Cortex of kidney (tissue), 1 donor: ENCODE results near the gene ZSWIM1.
"Not testable (repeated sequence)": the region's sequence is repeated elsewhere in the genome, so short reads cannot be mapped to it uniquely, and the experiment has no call there.

ENCODE experiments used
- DNase-seq: peaks from one replicate; lab custom pipeline; 2025; lab: John Stamatoyannopoulos, UW

Gene ZSWIM1

GRCh38 chr20:45909817-45910669 lies 29.0 kb downstream of the ZSWIM1 start:
- DNase-seq = no peak

- DNase-seq = no peak
Measured at GRCh38 chr20:45910670-45911485, 29.9 kb downstream of the ZSWIM1 start.

GRCh38 chr20:45911486-45912343 lies 30.7 kb downstream of the ZSWIM1 start, which contains the start of gene PLTP:
Gene PLTP, minus strand, starts transcription at chr20:45912155. Its CDS starts 703 bp downstream, at chr20:45911452.
- no peak for DNase-seq

GRCh38 chr20:45912344-45912682 lies 31.3 kb downstream of the ZSWIM1 start:
- no peak for DNase-seq

GRCh38 chr20:45913116-45913515 lies 32.1 kb downstream of the ZSWIM1 start:
- DNase-seq = no peak

- DNase-seq = no peak
Measured at GRCh38 chr20:45917790-45918141, 36.7 kb downstream of the ZSWIM1 start.

- no peak for DNase-seq
Measured at GRCh38 chr20:45918182-45918737, 37.2 kb downstream of the ZSWIM1 start.

- no peak for DNase-seq
Measured at GRCh38 chr20:45918779-45919537, 37.9 kb downstream of the ZSWIM1 start.

GRCh38 chr20:45919542-45920399 lies 38.7 kb downstream of the ZSWIM1 start:
- no peak for DNase-seq

- no peak for DNase-seq
Measured at GRCh38 chr20:45920462-45921336, 39.7 kb downstream of the ZSWIM1 start.

- no peak for DNase-seq
Measured at GRCh38 chr20:45921337-45922189, 40.5 kb downstream of the ZSWIM1 start.

GRCh38 chr20:45924391-45925261 lies 43.6 kb downstream of the ZSWIM1 start:
- DNase-seq = no peak

GRCh38 chr20:45925821-45926506 lies 44.9 kb downstream of the ZSWIM1 start:
- no peak for DNase-seq

GRCh38 chr20:45926731-45927070 lies 45.7 kb downstream of the ZSWIM1 start:
- no peak for DNase-seq

- no peak for DNase-seq
Measured at GRCh38 chr20:45927071-45927878, 46.2 kb downstream of the ZSWIM1 start.

GRCh38 chr20:45931680-45932079 lies 50.7 kb downstream of the ZSWIM1 start:
- DNase-seq = not testable (repeated sequence)
